ENCODE results near the gene COL4A1.

GRCh38 chr13:110182461-110182860, 124.5 kb downstream of the COL4A1 start:
- no peak for TF ChIP-seq POLR2A (IDR thresholded peaks at IDR 0.05; ENCODE audit: low read length)
- no peak for TF ChIP-seq GATA1 (IDR thresholded peaks at IDR 0.05; ENCODE audit: low read depth, low read length)
